OCI-LY3 (cell line): ENCODE measurements around the gene DELE1.
"Not testable (repeated sequence)": the region's sequence is repeated elsewhere in the genome, so short reads cannot be mapped to it uniquely, and the experiment has no call there.

Source experiments
- H2AFZ ChIP-seq: fragments of 200-600, 300-600 bp; shearing (Covaris generic); 2 replicates; pipeline ENCODE4 v1.6.0; 2014; ENCODE audit warnings: antibody characterized with exemption, low read depth, low read length
- H3K27ac ChIP-seq: fragments of 200-600, 300-600 bp; sonication (generic); 2 replicates; pipeline ENCODE4 v1.5.1; 2014; ENCODE audit warnings: mild to moderate bottlenecking, low read length, moderate library complexity, mixed read lengths
- H3K27me3 ChIP-seq: fragments of 200-600, 300-600 bp; sonication (generic); 2 replicates; pipeline ENCODE4 v1.6.1; 2014; ENCODE audit warnings: low read depth, low read length, mixed read lengths
- H3K36me3 ChIP-seq: fragments of 200-600, 300-600 bp; sonication (generic); replicated peaks from 2 replicates; pipeline ENCODE3; 2014; ENCODE audit warnings: low read depth, low read length, mixed read lengths
- H3K4me1 ChIP-seq: fragments of 300-600, 200-600 bp; sonication (generic); 2 replicates; pipeline ENCODE4 v1.6.1; 2014; ENCODE audit warnings: low read length, mixed read lengths
- H3K4me2 ChIP-seq: fragments of 200-600, 300-600 bp; sonication (generic); 2 replicates; pipeline ENCODE4 v1.6.1; 2014; ENCODE audit warnings: low read length, mixed read lengths
- H3K4me3 ChIP-seq: fragments of 300-600, 200-600 bp; sonication (generic); 2 replicates; pipeline ENCODE4 v1.5.1; 2014; ENCODE audit warnings: antibody characterized with exemption, mild to moderate bottlenecking, low read length, moderate library complexity
- H3K79me2 ChIP-seq: fragments of 300-600, 200-600 bp; shearing (Covaris generic); 2 replicates; pipeline ENCODE4 v1.6.1; 2014; ENCODE audit warnings: mild to moderate bottlenecking, low read length, mixed read lengths
- H3K9ac ChIP-seq: fragments of 300-600, 200-600 bp; shearing (Covaris generic); 2 replicates; pipeline ENCODE4 v1.6.0; 2014; ENCODE audit warnings: mild to moderate bottlenecking, low read length, moderate library complexity
- H3K9me3 ChIP-seq: fragments of 200-600, 300-600 bp; shearing (Covaris generic); 2 replicates; pipeline ENCODE4 v1.6.1; 2014; ENCODE audit warnings: low read length, mixed read lengths; ENCODE audit not compliant: insufficient read depth
- H4K20me1 ChIP-seq: fragments of 200-600, 300-600 bp; sonication (generic); 2 replicates; pipeline ENCODE4 v1.6.1; 2016; ENCODE audit warnings: low read length, mixed read lengths; ENCODE audit not compliant: insufficient read depth
- EZH2phosphoT487 ChIP-seq: fragments of 200-600 bp; shearing (Covaris generic); IDR thresholded peaks from 2 replicates; pipeline ENCODE4 v1.6.1; 2018; ENCODE audit warnings: antibody characterized with exemption, mixed run types, low read depth
- TF ChIP-seq, protein P1 (sequence below): fragments of 200-600, 300-600 bp; sonication (generic); IDR thresholded peaks from 2 replicates; pipeline ENCODE4 v1.5.1; 2014; ENCODE audit warnings: antibody characterized with exemption, low read length, low read depth

DELE1 gene

GRCh38 chr5:141883184-141883891 is 40.3 kb upstream of the DELE1 start:
- no peak overlapping the region for H3K4me3 ChIP-seq
- peaks cover 17% of the 10 kb centered on the region for H3K27me3 ChIP-seq
- H3K9me3 ChIP-seq: no peaks in the 10 kb centered on the region
- no peak overlapping the region for H2AFZ ChIP-seq
- H3K9ac ChIP-seq: no peak overlapping the region
- H3K27ac ChIP-seq: no peak overlapping the region
- H3K36me3 ChIP-seq: no peaks in the 10 kb centered on the region
- H3K4me1 ChIP-seq: peaks cover 14% of the 10 kb centered on the region
- no peaks in the 10 kb centered on the region for H3K79me2 ChIP-seq
- no peak overlapping the region for H3K4me2 ChIP-seq
- TF ChIP-seq, protein P1, sequence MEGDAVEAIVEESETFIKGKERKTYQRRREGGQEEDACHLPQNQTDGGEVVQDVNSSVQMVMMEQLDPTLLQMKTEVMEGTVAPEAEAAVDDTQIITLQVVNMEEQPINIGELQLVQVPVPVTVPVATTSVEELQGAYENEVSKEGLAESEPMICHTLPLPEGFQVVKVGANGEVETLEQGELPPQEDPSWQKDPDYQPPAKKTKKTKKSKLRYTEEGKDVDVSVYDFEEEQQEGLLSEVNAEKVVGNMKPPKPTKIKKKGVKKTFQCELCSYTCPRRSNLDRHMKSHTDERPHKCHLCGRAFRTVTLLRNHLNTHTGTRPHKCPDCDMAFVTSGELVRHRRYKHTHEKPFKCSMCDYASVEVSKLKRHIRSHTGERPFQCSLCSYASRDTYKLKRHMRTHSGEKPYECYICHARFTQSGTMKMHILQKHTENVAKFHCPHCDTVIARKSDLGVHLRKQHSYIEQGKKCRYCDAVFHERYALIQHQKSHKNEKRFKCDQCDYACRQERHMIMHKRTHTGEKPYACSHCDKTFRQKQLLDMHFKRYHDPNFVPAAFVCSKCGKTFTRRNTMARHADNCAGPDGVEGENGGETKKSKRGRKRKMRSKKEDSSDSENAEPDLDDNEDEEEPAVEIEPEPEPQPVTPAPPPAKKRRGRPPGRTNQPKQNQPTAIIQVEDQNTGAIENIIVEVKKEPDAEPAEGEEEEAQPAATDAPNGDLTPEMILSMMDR: no peak
- TF ChIP-seq EZH2phosphoT487: no peak
- no peaks in the 10 kb centered on the region for H4K20me1 ChIP-seq

DNA sequence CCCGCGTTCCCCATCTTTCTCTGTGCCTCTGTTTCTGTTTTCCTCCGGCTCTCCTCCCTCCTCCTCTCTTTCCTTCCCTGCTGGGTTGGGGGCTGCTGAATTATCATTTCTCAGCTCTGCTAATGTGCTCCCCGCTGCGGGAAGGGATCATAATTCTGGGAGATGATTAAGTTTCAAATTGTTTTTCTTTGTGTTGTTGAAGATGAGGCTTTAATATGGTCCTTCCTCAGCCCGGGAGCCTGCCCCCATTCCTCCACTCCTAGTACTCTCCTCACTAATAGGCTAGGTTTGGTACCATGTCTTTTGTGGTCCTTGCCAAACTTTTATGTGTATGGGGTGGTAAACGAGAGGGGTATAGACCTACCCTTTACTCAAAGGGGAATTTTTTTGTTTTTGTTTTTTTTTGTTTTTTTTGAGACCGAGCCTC is 39.8 kb upstream of the DELE1 start:
- Histone ChIP-seq H3K9ac (no peak overlapping the region), H4K20me1 (no peaks in the 10 kb centered on the region), H2AFZ (no peak overlapping the region), H3K9me3 (no peaks in the 10 kb centered on the region), H3K79me2 (no peaks in the 10 kb centered on the region), H3K27ac (no peak overlapping the region), H3K36me3 (no peaks in the 10 kb centered on the region), H3K27me3 (peaks cover 17% of the 10 kb centered on the region), H3K4me2 (no peak overlapping the region), H3K4me1 (peaks cover 12% of the 10 kb centered on the region), H3K4me3 (no peak overlapping the region)
- TF ChIP-seq, protein P1: no peak
- no peak for TF ChIP-seq EZH2phosphoT487

DNA sequence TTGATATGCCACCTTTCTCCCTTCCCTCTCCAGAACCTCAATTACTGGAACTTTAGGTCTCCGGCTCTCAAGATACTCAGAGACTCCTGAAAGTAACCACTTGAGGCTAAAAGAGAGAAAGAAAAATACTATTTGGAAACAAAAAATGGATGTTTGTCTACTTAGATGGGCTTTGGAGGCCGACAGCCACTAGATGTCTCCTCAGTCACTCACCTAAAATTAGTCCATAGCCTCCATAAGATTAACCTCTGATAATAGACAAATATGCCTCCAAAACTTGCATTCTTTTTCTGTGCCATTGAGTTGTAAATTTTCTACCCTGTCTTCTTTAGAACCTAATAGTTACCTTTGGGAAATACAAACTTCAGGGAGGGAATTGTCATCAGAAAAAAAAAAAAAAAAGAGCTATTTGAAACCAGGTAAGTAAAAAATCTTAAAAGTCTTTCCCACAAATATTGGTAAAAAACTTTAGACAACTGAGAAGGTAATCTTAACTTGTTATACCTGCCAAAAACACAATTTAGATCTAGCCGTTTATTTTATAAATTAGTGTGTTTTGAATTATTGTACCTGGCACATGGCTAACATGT is 34.3 kb upstream of the DELE1 start:
- TF ChIP-seq, protein P1: peak; percentile 69
- no peak for TF ChIP-seq EZH2phosphoT487
- no peak overlapping the region for H3K27ac ChIP-seq
- H2AFZ ChIP-seq: no peak overlapping the region
- no peaks in the 10 kb centered on the region for H3K79me2 ChIP-seq
- peaks cover 5% of the 10 kb centered on the region for H3K4me1 ChIP-seq
- no peaks in the 10 kb centered on the region for H3K9me3 ChIP-seq
- H3K4me3 ChIP-seq: no peak overlapping the region
- peak overlapping the region; percentile 35 for H3K4me2 ChIP-seq
- H4K20me1 ChIP-seq: no peaks in the 10 kb centered on the region
- no peak overlapping the region for H3K9ac ChIP-seq
- H3K27me3 ChIP-seq: peaks cover 7% of the 10 kb centered on the region; the same call in 1 of the 2 replicates
- H3K36me3 ChIP-seq: no peaks in the 10 kb centered on the region

DNA sequence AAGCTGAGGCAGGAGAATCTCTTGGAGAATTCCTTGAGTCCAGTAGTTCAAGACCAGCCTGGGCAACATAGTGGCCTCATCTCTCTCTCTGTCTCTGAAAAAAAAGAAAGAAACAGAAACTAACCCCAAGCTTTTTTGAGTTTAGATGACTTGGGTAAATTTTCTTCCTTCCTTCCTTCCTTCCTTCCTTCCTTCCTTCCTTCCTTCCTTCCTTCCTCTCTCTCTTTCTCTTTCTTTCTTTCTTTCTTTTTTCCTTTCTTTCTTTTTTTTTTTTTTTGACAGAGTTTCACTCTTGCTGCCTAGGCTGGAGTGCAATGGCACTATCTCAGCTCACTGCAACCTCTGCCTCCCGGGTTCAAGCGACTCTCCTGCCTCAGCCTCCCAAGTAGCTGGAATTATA is 33.2 kb upstream of the DELE1 start:
- not testable (repeated sequence) for H3K9ac ChIP-seq, H3K79me2 ChIP-seq, H3K27me3 ChIP-seq, H3K9me3 ChIP-seq, H3K4me1 ChIP-seq, H2AFZ ChIP-seq, H4K20me1 ChIP-seq, H3K4me3 ChIP-seq, H3K36me3 ChIP-seq, H3K27ac ChIP-seq, H3K4me2 ChIP-seq
